Inferior parietal cortex (tissue), 1 donor: ENCODE data around the gene MAML3.

Experiments
- DNase-seq: peaks from one replicate; pipeline ENCODE4 v3.0.0-alpha.2; 2016; ENCODE audit errors: extremely low spot score

MAML3 gene

DNA sequence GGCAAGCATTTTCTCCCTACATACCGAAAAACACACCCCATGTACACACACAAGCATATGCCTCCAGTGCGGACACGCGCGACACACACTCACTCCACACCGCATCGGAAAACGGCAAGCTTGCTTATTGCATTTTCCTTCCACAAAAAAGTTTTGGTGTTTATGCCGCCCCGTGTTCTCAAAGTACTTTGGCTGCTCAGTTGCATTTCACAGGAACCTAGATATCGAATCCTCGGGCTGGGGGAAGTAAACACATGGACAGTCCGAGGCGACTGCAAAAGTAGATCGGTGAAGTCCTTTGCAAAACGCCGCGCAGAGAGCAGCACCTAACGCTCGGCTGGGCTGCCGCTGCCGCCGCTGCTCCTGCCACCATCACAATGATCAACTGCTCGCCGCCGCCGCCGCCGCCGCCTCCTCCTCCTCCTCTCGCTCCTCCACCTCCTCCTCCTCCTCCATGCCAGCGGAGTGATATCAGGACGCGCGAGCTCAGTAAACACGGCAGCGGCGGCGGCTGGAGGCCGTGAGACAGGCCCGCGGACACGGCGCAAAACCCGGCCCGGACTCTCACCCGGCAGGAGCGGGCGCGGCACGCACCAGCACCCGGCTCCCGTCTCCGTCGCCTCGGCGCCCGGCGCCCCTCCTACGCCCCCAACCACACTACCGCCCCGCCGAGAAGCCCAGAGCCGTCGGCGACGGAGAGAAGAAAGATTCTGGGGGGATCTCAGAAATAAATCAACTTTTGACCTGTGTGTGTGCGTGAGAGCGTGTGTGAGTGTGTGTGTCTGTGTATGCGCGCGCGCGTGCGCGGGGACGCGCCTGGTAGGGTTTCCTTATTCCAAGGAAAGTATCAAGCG lies at the start of gene MAML3:
Gene MAML3, minus strand, starts transcription at position 467 of the 854 bp plus-strand sequence. CDS start 857 bp downstream, outside the sequence.
- peak; percentile 86 for DNase-seq

DNA sequence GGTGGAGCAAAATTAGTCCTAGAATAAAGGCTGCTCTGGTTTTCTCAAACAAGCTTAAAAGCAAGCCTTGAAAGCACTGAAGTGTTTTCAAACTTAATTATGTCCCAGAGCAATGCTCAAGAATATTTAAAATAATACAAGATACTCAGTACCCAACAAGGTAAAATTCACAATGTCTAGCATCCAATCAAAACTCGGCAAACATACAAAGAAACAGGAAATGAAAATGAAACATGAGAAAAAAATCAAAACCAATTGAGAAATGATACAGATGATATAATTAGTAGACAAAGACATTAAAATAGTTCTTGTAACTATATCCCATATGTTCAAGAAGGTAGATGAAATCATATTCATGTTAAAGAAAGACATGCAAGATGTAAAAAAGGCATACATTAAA lies 45.0 kb upstream of the MAML3 start:
- DNase-seq, result no peak

GRCh38 chr4:140195806-140196205 lies 41.8 kb upstream of the MAML3 start:
- no peak for DNase-seq

DNA sequence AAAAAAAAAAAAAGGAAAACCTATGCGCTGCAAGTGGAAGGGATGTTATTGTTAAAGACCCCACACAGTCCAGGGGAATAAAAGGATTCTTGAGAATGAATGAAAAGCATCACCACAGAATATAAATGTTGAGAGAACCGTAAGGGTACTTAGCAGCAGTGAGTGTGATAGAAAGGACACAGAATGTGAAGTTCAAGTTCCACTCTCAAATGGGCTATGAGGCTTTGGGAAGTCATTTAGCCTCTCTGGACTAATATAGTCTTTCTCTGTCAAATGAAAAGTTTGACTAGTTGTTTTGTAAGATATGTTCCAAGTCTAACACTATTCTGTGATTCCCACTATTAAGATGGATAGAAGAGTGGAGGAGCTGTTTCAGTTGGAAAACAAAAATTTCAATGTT lies 35.8 kb upstream of the MAML3 start:
- DNase-seq, result no peak

DNA sequence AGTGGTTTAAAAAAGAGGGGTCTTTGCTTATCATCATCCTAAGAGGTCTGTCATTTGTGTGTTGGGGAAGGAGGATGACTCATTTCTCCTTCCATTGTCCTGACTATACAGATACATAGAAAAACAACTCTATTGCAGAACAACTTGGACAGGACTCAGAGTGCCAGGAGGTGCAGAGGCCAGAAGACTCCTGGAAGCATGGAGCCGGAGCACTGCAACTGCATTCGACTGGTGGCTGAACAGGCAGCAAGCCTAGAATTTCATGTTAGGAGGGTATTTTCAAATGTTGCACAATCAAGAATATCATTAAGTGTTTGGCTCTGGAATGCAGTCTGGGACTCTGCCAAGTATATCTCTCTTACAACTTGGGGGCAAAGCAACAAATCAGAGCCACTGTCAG lies 35.0 kb upstream of the MAML3 start:
- no peak for DNase-seq

DNA sequence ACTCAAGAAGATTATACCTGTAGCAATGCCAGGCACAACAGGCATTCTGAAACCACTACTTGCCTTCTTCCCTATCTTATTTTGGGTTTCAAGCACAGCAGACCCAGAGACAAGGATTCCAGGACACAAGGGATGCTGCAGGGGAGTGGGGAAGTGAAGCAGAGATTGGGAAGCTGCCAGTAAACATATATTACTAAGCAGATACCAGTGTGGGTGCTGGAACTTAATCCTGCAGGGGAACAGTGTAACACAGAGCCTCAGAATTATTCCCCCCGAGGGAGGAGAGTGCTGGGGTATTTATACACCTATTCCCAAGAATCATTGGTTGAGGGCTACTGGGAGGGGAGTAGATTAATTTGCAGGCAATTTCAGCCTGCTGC lies 33.3 kb upstream of the MAML3 start:
- no peak for DNase-seq

DNA sequence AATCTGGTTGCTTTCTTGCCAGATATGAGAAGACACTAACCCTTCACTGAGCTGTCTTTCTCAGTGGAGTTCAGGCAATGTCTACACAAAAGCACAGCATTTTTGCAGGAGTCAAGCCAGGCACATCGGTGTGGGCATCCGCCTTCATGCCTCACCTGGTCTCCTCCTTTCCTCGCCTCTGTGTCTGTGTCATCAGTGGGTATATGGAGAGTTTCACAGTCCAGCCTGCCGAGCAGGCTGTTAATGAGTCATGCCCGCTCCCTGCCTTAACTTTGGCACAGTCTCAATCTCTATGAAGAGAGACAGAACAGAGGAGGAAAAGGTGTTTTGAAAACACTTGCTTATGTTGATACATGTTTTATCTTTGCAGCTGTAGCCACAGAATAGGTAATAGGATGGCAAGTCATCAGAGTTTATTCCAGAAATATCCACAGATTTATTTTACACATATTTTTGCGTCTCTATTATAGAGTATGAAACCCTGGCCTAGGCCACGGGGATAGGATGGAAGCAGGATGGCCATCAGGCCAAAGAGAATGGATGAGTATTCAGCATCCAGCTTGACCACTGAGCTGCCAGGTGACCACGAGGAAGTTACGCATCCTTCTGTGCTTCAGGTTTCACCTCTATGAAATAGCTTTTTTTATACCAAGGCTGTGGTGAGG lies 32.8 kb upstream of the MAML3 start:
- DNase-seq, result peak; percentile 25

DNA sequence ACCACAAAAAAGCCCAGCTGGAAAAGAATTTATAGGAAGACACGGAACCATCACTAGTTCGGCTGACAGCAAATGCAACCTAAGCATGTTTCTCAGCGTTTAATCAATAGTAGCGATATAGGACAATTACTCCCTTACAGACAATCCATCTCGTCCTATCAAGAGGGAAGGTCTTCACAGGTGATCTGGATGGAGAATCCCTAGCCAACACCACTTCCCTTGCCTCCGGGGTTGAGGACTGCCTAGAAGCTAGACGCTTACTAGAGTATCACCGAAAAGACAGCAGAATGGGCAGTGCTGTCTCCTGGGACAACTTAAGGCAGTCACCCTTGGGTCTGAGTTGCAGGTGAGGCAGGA lies 32.1 kb upstream of the MAML3 start:
- DNase-seq, result no peak

GRCh38 chr4:140185412-140186081 lies 31.6 kb upstream of the MAML3 start:
- DNase-seq, result no peak

DNA sequence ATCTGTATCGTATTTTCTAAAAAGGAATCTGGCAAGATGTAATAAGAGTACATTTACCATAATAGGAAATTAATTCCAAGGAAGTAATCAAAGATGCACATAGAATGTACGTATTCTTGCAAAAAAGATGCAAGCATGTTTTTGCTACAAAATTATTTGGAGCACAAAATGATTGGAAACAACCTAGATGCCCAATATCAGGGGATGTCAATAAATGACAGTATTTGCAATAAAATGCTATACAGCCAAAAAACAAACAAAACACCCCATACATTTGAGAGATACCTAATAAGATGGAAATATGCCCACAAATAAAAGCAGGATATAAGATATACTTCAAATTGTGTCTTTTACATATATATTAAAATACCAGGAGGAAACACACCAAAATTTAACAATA lies 29.3 kb upstream of the MAML3 start:
- no peak for DNase-seq

GRCh38 chr4:140180577-140180976 lies 26.6 kb upstream of the MAML3 start:
- DNase-seq, result no peak

GRCh38 chr4:140176735-140177134 lies 22.8 kb upstream of the MAML3 start:
- no peak for DNase-seq

DNA sequence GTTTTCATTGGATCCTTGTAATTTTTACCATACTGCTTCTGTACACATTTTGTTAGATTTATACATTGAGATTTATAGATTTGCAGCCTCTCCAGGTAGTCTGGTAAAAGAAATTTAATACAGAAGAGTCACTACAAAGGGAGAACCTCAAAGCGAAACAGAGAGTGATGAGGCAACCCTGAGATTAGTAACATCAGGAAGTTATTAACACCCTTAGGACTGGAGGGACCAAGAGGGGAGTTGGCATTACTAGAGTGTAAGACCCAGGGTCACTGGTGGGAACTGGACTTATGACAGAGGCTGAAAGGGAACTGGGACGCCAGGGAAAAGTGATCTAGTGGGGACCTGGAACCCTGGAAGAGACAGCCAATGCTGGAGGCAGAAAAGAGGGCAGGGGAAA lies 20.6 kb upstream of the MAML3 start:
- DNase-seq, result no peak

GRCh38 chr4:140172960-140173359 lies 19.0 kb upstream of the MAML3 start:
- no peak for DNase-seq

DNA sequence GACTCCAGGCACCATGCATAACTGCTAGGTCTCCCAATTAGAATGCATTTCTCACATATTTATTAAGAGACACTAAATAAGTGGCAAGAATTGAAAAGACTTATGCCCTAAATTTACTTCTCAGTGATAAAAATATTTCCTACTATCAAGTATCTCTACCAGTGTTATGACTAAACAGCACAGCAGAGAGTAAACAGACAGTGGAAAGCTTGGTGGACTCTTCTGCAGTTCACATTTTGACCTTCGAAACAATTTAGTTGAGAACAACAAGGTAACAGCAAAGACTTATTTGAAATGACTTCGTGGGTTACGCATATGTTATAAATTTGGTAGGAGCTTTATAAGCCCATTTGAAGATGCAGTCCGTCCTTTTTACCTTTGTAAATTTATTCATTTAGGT lies 16.3 kb upstream of the MAML3 start:
- no peak for DNase-seq

- DNase-seq, result no peak
Observed at GRCh38 chr4:140168936-140169335, 15.0 kb upstream of the MAML3 start.

- DNase-seq, result no peak
Observed at GRCh38 chr4:140168474-140168873, 14.5 kb upstream of the MAML3 start.

GRCh38 chr4:140163029-140163810 lies 9.2 kb upstream of the MAML3 start:
- no peak for DNase-seq

- no peak for DNase-seq
Observed at GRCh38 chr4:140162596-140162995, 8.6 kb upstream of the MAML3 start.

DNA sequence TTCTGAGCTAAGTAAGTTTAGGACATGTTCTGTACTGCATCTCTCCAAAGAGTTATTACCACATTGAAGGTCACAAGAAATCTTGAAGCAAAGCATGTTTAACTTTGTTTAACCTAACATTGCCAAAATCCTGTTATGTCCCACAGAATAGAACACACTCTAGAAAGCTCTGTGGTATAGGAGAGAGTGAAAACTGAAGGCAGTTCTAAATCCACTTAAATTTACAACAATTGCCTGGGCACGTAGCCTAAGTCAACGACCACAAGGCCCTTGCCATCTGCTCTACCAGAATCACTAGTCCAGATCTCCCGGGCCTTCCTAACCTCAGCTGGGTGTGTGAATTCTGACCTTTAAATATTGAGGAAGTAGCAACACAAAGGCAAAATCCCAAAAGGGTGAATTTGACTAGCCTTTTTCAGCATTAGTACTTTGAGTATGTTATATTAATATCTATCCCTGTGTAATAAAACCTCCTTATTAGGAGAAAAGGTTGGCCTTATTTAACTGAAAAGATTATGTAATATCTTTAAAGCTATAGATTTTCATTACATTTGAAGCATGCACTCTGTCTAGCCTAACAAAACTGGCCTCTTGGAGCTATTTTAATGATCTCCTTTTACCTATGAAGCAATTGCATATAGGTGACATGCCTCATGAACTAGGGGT lies 4.5 kb upstream of the MAML3 start:
- no peak for DNase-seq

GRCh38 chr4:140157341-140157740 lies 3.4 kb upstream of the MAML3 start:
- no peak for DNase-seq
